Endothelial cell of umbilical vein (primary cell): ENCODE data around the gene SCN7A.

Experiments used
- EZH2 ChIP-seq: IDR thresholded peaks from 2 replicates; pipeline ENCODE4 v1.6.1; 2012; ENCODE audit warnings: borderline replicate concordance, low read depth, mild to moderate bottlenecking, moderate library complexity, low read length, inconsistent platforms; ENCODE audit not compliant: severe bottlenecking
- POLR2A ChIP-seq: IDR thresholded peaks from 2 replicates; pipeline ENCODE4 v1.6.1; 2012; ENCODE audit warnings: low read depth, mild to moderate bottlenecking, control low read depth, low read length
- POLR2AphosphoS5 ChIP-seq: IDR thresholded peaks from 2 replicates; pipeline ENCODE4 v1.6.1; 2012; ENCODE audit warnings: low read depth, mild to moderate bottlenecking, control low read depth, low read length, moderate library complexity; ENCODE audit not compliant: insufficient read depth
- TF ChIP-seq, protein P1 (sequence below), 2 donors: IDR thresholded peaks; 1 replicate in 1 of 2; 2 replicates in 1 of 2; pipeline ENCODE4 v1.5.1; 2011; ENCODE audit warnings: low read length in 2 of 2, mild to moderate bottlenecking in 2 of 2, moderate library complexity in 2 of 2, control low read depth in 1 of 2, inconsistent platforms in 1 of 2, low read depth in 1 of 2; ENCODE audit not compliant: insufficient read depth in 1 of 2; ENCODE audit errors: extremely low read depth in 1 of 2

DNA sequence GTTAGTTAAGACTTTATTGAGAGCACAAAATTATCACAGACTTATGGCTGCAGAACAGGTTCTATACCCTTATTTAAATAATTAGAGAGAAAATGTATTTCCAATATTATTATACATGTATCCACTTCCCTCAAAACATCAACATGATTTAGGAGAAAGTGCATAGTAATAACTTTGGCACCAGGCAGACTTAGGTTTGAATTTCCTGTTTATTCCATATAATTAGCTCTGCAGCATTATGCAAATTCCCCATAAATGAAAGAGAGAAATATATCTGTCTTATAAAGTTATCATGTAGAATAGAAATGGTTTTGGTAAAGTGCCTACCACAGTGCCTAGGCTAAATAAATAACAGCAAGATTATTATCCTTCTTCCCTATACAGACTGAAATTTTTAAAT is 133.6 kb downstream of the SCN7A start:
- TF ChIP-seq, protein P1, sequence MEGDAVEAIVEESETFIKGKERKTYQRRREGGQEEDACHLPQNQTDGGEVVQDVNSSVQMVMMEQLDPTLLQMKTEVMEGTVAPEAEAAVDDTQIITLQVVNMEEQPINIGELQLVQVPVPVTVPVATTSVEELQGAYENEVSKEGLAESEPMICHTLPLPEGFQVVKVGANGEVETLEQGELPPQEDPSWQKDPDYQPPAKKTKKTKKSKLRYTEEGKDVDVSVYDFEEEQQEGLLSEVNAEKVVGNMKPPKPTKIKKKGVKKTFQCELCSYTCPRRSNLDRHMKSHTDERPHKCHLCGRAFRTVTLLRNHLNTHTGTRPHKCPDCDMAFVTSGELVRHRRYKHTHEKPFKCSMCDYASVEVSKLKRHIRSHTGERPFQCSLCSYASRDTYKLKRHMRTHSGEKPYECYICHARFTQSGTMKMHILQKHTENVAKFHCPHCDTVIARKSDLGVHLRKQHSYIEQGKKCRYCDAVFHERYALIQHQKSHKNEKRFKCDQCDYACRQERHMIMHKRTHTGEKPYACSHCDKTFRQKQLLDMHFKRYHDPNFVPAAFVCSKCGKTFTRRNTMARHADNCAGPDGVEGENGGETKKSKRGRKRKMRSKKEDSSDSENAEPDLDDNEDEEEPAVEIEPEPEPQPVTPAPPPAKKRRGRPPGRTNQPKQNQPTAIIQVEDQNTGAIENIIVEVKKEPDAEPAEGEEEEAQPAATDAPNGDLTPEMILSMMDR (IDR thresholded peaks at IDR 0.05; ENCODE audit: extremely low read depth in 1 of 2, insufficient read depth in 1 of 2, low read depth in 1 of 2, low read length in 2 of 2), result no peak
- TF ChIP-seq POLR2A (no peak), EZH2 (no peak), POLR2AphosphoS5 (no peak)
